ENCODE results near the gene MED29. TPM values are rescaled to one million over a fixed set of nuclear protein-coding genes. Genes with fewer than 3 reads are reported as not detected.

MED29 gene, protein sequence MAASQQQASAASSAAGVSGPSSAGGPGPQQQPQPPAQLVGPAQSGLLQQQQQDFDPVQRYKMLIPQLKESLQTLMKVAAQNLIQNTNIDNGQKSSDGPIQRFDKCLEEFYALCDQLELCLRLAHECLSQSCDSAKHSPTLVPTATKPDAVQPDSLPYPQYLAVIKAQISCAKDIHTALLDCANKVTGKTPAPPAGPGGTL
- total RNA-seq, result 35.6 to 39.2 TPM (median 36.1 TPM) in 3 replicates

DNA sequence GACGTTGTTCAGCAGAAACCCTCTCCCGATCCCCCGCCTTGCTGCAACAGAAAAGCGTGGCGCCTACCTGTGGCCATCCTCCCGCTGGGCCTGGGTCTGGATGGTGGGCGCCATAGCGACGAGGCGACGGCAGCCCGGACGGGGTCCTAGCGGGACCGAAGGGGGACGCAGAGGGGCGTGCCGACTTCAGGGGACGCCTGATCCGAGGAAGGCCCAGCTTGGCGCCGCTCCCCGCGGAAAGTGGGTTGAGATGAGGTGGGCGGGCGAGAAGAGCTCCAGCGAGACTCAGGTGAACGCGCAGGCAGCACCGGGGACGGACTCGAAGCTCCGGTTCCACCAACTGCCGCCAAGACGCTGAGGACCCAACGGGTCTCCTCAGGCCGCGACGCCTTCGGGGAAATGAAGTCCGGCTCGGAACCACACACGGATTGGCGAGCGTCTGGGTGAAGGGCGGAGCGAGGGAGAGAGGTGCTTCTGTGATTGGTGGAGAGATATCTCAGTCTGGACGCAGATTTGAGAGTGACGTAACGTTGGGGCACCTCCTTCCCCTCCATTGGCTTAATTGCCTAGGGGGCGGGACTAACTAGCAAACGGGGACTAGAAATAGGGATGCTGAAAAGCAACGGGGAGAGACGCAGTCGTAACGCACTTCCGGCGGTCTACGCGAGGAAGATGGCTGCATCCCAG is at the start of gene MED29, which contains the start of gene PAF1:
TSS of gene MED29 (plus strand) at position 628 of the 687 bp plus-strand sequence. CDS start at position 673, 45 bp downstream.
TSS of gene PAF1 (minus strand) at position 356 of the 687 bp plus-strand sequence. CDS start at position 114, 242 bp downstream.
- H3K27ac Mint-ChIP-seq, result peak within 1 kb of the TSS; percentile 99
- H3K27me3 Mint-ChIP-seq (ENCODE audit: low read depth), result no peaks in the 10 kb centered on the region
- H3K36me3 Mint-ChIP-seq, result peaks cover 16% of the 10 kb centered on the region
- H3K4me3 Mint-ChIP-seq, result peak within 1 kb of the TSS; percentile 90
- no peaks in the 10 kb centered on the region for H3K9me3 Mint-ChIP-seq
- peaks cover 18% of the 10 kb centered on the region for H3K4me1 Mint-ChIP-seq
- DNase-seq (ENCODE audit: low spot score in 2 of 2, unreplicated experiment in 2 of 2), result peak; percentile 88 to 91
- TF ChIP-seq, protein P1, sequence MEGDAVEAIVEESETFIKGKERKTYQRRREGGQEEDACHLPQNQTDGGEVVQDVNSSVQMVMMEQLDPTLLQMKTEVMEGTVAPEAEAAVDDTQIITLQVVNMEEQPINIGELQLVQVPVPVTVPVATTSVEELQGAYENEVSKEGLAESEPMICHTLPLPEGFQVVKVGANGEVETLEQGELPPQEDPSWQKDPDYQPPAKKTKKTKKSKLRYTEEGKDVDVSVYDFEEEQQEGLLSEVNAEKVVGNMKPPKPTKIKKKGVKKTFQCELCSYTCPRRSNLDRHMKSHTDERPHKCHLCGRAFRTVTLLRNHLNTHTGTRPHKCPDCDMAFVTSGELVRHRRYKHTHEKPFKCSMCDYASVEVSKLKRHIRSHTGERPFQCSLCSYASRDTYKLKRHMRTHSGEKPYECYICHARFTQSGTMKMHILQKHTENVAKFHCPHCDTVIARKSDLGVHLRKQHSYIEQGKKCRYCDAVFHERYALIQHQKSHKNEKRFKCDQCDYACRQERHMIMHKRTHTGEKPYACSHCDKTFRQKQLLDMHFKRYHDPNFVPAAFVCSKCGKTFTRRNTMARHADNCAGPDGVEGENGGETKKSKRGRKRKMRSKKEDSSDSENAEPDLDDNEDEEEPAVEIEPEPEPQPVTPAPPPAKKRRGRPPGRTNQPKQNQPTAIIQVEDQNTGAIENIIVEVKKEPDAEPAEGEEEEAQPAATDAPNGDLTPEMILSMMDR (IDR thresholded peaks at IDR 0.05; ENCODE audit: unreplicated experiment), result no peak

DNA sequence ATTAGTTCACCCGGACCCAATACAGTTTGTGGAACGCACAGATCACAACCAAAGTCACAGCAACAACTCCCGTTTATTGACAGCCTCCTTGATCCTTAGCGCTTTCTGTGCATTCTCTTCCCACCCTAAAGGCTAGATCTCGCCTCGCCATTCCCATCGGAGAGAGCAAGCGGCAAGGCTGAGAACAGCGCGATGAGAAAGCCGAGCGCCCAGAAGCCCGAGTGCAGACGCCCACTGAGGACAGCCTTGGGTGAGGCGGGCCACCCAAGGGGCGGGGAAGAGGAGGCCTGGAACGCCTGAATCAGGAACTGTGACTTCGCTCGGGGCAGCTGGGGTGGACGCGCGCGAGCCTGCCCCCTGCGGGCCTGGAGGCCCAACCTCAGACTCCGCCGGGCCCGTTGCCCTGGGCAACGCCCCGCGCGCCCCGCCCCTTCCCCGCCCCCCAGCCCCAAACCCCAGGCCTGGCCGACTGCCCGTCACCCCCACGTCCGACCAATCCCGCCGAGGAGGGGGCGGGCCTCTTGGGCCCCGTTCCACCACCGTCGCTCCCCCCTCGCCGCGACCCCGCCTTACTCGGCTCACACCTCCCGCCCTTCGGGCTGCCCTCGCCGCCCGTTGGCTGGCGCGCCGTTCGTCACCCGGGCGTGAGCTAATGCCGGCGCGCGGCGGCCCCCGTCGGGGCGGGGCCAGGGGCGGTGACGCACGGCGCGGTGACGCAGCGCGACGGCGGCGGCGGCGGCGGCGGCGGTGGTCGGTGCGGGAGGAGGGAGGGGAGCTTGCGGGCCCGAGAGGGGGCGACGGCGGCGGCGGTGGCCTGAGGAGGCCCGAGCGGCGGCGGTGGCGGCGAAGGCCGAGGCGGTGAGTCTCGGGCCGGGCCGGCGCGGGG is 49.2 kb upstream of the MED29 start, which contains the start of gene SAMD4B:
TSS of gene SAMD4B (plus strand) at position 703 of the 886 bp plus-strand sequence. CDS start 14,473 bp downstream, outside the sequence.
- no peaks in the 10 kb centered on the region for H3K9me3 Mint-ChIP-seq
- H3K4me3 Mint-ChIP-seq, result peak within 1 kb of the TSS; percentile 87
- H3K4me1 Mint-ChIP-seq, result peaks cover 39% of the 10 kb centered on the region
- peak within 1 kb of the TSS; percentile 93 for H3K27ac Mint-ChIP-seq
- H3K27me3 Mint-ChIP-seq (ENCODE audit: low read depth), result no peaks in the 10 kb centered on the region
- peak; percentile 99 to 100 for DNase-seq (ENCODE audit: low spot score in 2 of 2, unreplicated experiment in 2 of 2)
- TF ChIP-seq, protein P1 (IDR thresholded peaks at IDR 0.05; ENCODE audit: unreplicated experiment), result peak; percentile 80
- peaks cover 3% of the 10 kb centered on the region for H3K36me3 Mint-ChIP-seq

DNA sequence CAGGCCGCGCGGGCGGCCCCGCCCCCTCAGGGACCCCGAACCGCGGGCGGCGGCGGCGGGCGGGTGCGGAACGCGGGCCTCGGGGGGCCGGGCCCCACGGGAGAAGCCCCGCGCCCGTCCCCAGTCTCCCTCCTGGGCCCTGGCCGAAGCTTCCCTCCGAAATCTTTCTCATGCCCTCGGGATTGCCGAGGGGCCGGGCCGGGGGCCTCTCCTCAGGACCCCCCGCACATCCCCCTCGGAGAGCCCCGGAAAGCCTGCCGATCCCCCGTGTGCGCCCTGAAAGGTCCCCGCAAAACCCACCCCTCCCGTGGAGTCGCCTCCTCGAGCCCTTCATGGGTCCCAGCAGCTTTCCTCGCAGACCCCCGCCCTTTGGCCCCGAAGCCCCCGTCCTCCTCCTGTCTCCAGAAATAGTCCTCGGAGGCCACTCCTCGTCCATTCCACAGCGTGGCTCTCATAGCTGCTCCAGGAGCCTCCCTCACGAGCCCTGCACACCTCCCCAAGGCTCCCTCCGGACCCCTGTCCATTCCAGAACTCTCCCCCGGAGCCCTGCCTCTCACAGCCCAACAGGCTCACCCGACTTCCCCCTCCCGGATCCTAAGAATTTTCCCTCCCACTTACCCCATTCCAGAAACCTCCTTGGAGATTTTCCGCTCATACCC is 48.4 kb upstream of the MED29 start:
- Mint-ChIP-seq H3K27ac (peak overlapping the region; percentile 92), H3K9me3 (no peaks in the 10 kb centered on the region), H3K4me1 (peaks cover 47% of the 10 kb centered on the region), H3K36me3 (peaks cover 3% of the 10 kb centered on the region), H3K4me3 (peak overlapping the region; percentile 86), H3K27me3 (ENCODE audit: low read depth) (no peaks in the 10 kb centered on the region)
- peak; percentile 37 to 44 for DNase-seq (ENCODE audit: low spot score in 2 of 2, unreplicated experiment in 2 of 2)
- TF ChIP-seq, protein P1 (IDR thresholded peaks at IDR 0.05; ENCODE audit: unreplicated experiment), result no peak

DNA sequence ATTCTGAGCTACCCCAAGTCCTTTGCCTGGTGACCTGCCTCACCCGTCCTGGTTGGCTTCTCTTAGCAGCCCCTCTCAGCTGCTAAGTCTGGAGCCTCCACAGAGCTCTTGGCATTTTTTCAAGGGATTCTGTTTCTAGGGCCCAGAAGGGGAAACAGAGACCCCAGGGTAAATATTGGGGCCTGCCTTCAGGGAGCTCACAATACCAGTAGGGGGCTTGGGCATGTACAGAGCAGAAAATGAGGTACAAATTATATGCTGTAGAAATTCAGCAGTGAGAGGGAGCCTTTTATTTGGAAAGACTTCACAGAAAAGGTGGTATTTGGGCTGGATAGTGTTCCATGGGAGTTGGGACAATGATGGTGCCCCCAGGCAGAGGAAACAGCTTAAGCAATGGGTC is 45.2 kb upstream of the MED29 start:
- TF ChIP-seq, protein P1 (IDR thresholded peaks at IDR 0.05; ENCODE audit: unreplicated experiment), result no peak
- peak overlapping the region; percentile 25 for H3K27ac Mint-ChIP-seq
- H3K9me3 Mint-ChIP-seq, result no peaks in the 10 kb centered on the region
- H3K27me3 Mint-ChIP-seq (ENCODE audit: low read depth), result no peaks in the 10 kb centered on the region
- DNase-seq (ENCODE audit: low spot score in 2 of 2, unreplicated experiment in 2 of 2), result no peak
- H3K36me3 Mint-ChIP-seq, result peaks cover 12% of the 10 kb centered on the region
- peaks cover 46% of the 10 kb centered on the region for H3K4me1 Mint-ChIP-seq
- no peak overlapping the region for H3K4me3 Mint-ChIP-seq
